ENCODE measurements around the gene RAB37. TPM values are rescaled to one million over a fixed set of nuclear protein-coding genes. Genes with fewer than 3 reads are reported as not detected.
A peak's percentile ranks its signal among the peaks of the same experiment; 100 is the strongest.

Gene RAB37
- total and polyA plus RNA-seq, 2 of the 13 experiments (the other 11 are each of a cell fraction or from before 2014, with no cell fraction given) = 0.91 to 3.7 TPM

DNA sequence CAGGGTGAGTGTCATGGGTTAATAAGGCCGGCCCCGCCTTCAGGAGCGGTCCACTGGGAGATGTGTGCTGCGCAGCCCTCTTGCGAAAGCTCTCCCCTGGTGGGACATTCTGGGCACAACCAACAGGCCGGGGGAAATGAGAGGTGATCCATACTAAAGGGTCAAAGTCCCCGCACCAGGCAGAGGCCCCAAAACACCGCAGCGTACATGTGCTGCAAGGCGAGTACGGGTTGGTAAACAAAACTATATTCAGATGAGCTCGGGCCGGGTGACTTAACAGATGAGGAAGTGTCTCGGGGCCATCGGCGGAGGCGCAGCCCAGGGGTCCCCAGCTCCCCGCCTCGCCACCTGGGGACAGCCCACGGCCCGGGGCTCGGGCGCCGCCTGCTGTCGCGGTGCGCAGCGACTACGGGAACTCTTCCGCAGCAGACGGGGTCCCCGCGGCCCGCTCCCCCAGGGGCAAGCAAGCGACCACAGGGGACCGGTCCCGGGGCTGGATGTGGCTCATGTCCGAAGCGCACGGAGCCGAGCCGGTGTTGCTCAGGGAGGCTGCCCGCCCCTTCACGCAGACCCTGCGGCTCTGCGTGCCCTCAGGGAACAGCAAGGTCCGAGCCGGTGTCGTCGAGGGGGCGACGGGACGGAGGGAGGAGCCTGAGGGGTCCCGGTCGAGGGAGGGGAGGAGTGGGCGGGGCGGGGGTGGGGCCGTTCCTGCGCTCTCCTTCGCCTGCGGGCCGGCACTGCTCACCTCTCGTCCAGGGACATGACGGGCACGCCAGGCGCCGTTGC, at the start of gene RAB37 (continued):
- TF ChIP-seq, protein P1, sequence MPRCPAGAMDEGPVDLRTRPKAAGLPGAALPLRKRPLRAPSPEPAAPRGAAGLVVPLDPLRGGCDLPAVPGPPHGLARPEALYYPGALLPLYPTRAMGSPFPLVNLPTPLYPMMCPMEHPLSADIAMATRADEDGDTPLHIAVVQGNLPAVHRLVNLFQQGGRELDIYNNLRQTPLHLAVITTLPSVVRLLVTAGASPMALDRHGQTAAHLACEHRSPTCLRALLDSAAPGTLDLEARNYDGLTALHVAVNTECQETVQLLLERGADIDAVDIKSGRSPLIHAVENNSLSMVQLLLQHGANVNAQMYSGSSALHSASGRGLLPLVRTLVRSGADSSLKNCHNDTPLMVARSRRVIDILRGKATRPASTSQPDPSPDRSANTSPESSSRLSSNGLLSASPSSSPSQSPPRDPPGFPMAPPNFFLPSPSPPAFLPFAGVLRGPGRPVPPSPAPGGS (CRISPR knock-in tag; IDR thresholded peaks at IDR 0.05) = peak; percentile 89; the same call in 1 of the 2 replicates
- TF ChIP-seq, protein P2, sequence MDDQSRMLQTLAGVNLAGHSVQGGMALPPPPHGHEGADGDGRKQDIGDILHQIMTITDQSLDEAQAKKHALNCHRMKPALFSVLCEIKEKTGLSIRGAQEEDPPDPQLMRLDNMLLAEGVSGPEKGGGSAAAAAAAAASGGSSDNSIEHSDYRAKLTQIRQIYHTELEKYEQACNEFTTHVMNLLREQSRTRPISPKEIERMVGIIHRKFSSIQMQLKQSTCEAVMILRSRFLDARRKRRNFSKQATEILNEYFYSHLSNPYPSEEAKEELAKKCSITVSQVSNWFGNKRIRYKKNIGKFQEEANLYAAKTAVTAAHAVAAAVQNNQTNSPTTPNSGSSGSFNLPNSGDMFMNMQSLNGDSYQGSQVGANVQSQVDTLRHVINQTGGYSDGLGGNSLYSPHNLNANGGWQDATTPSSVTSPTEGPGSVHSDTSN (CRISPR knock-in tag; IDR thresholded peaks at IDR 0.05; ENCODE audit: borderline replicate concordance) = no peak
- TF ChIP-seq, protein P3, sequence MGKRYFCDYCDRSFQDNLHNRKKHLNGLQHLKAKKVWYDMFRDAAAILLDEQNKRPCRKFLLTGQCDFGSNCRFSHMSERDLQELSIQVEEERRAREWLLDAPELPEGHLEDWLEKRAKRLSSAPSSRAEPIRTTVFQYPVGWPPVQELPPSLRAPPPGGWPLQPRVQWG (CRISPR knock-in tag; IDR thresholded peaks at IDR 0.05; ENCODE audit: borderline replicate concordance, low read depth) = no peak
- TF ChIP-seq GFI1 (CRISPR knock-in tag; IDR thresholded peaks at IDR 0.05; ENCODE audit: borderline replicate concordance) (peak; percentile 78; the same call in 1 of the 2 replicates), ZNF354B (CRISPR knock-in tag; IDR thresholded peaks at IDR 0.05) (no peak), ZSCAN21 (CRISPR knock-in tag; IDR thresholded peaks at IDR 0.05; ENCODE audit: borderline replicate concordance) (peak; percentile 78), ATRX (CRISPR knock-in tag; IDR thresholded peaks at IDR 0.05; ENCODE audit: borderline replicate concordance) (no peak), MAFK (conservative IDR thresholded peaks at IDR 0.05 in 1 of 2, IDR thresholded peaks at IDR 0.05 in 1 of 2; ENCODE audit: low read length in 2 of 2) (no peak), CC2D1A (CRISPR knock-in tag; IDR thresholded peaks at IDR 0.05) (no peak), PITX1 (CRISPR knock-in tag; IDR thresholded peaks at IDR 0.05) (peak; percentile 82; the same call in 1 of the 2 replicates), NFKB2 (CRISPR knock-in tag; IDR thresholded peaks at IDR 0.05; ENCODE audit: borderline replicate concordance) (peak; percentile 41; the same call in 1 of the 2 replicates), ERF (CRISPR knock-in tag; IDR thresholded peaks at IDR 0.05) (peak; percentile 59; the same call in 1 of the 2 replicates), KLF11 (CRISPR knock-in tag; IDR thresholded peaks at IDR 0.05) (peak; percentile 18), KMT2B (CRISPR knock-in tag; IDR thresholded peaks at IDR 0.05) (peak; percentile 30; the same call in 1 of the 2 replicates), ZNF709 (CRISPR knock-in tag; IDR thresholded peaks at IDR 0.05) (no peak), PHF5A (CRISPR knock-in tag; IDR thresholded peaks at IDR 0.05; ENCODE audit: low read depth, unreplicated experiment) (peak; percentile 41), ZNF234 (CRISPR knock-in tag; conservative IDR thresholded peaks at IDR 0.05) (no peak), PHF8 (CRISPR knock-in tag; IDR thresholded peaks at IDR 0.05) (peak; percentile 54; the same call in 1 of the 2 replicates), FOXA1 (IDR thresholded peaks at IDR 0.05) (no peak), FOXA1 (CRISPR knock-in tag; IDR thresholded peaks at IDR 0.05) (peak; percentile 72), ZNF333 (CRISPR knock-in tag; IDR thresholded peaks at IDR 0.05; ENCODE audit: borderline replicate concordance) (0 out of 2 replicates have a peak, but pooled peaks have one; percentile 36), ZNF816 (CRISPR knock-in tag; IDR thresholded peaks at IDR 0.05; ENCODE audit: borderline replicate concordance) (no peak)
- TF ChIP-seq, protein P4, sequence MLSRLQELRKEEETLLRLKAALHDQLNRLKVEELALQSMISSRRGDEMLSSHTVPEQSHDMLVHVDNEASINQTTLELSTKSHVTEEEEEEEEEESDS (CRISPR knock-in tag; IDR thresholded peaks at IDR 0.05; ENCODE audit: borderline replicate concordance) = peak; percentile 80; the same call in 1 of the 2 replicates
- TF ChIP-seq, protein P5, sequence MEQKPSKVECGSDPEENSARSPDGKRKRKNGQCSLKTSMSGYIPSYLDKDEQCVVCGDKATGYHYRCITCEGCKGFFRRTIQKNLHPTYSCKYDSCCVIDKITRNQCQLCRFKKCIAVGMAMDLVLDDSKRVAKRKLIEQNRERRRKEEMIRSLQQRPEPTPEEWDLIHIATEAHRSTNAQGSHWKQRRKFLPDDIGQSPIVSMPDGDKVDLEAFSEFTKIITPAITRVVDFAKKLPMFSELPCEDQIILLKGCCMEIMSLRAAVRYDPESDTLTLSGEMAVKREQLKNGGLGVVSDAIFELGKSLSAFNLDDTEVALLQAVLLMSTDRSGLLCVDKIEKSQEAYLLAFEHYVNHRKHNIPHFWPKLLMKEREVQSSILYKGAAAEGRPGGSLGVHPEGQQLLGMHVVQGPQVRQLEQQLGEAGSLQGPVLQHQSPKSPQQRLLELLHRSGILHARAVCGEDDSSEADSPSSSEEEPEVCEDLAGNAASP (CRISPR knock-in tag; IDR thresholded peaks at IDR 0.05; ENCODE audit: borderline replicate concordance) = peak; percentile 83

Data from HepG2 (cell line).